H9 (cell line): Measurements from ENCODE around the gene SCNN1G. TPM values are rescaled to one million over a fixed set of nuclear protein-coding genes. Genes with fewer than 3 reads are reported as not detected.

Experiments used
- DNase-seq: peaks from one replicate; pipeline ENCODE4 v3.0.0-alpha.2; 2017
- H2AFZ ChIP-seq: one replicate; pipeline ENCODE4 v1.6.1; 2013; ENCODE audit warnings: mild to moderate bottlenecking, low read length, control low read depth, moderate library complexity
- H2AK5ac ChIP-seq: 2 replicates; pipeline ENCODE4 v1.6.1; 2013; ENCODE audit warnings: low read length, control low read depth, mixed read lengths; ENCODE audit not compliant: insufficient read length
- H2BK120ac ChIP-seq: one replicate; pipeline ENCODE4 v1.6.1; 2013; ENCODE audit warnings: low read depth, mild to moderate bottlenecking, low read length, control low read depth, inconsistent platforms; ENCODE audit not compliant: poor library complexity, severe bottlenecking
- H2BK12ac ChIP-seq: 2 replicates; pipeline ENCODE4 v1.6.1; 2013; ENCODE audit warnings: low read length, control low read depth, mixed read lengths, low read depth; ENCODE audit not compliant: insufficient read length
- H2BK15ac ChIP-seq: 2 replicates; pipeline ENCODE4 v1.6.1; 2013; ENCODE audit warnings: low read depth, low read length, control low read depth
- H2BK20ac ChIP-seq: one replicate; pipeline ENCODE4 v1.6.1; 2013; ENCODE audit warnings: low read depth, mild to moderate bottlenecking, low read length, control low read depth, inconsistent platforms; ENCODE audit not compliant: poor library complexity, severe bottlenecking
- H2BK5ac ChIP-seq: 2 replicates; pipeline ENCODE4 v1.6.1; 2013; ENCODE audit warnings: low read length, control low read depth, mixed read lengths; ENCODE audit not compliant: insufficient read length
- H3K14ac ChIP-seq: 2 replicates; pipeline ENCODE4 v1.6.1; 2013; ENCODE audit warnings: low read length, control low read depth; ENCODE audit not compliant: insufficient read depth
- H3K18ac ChIP-seq: 2 replicates; pipeline ENCODE4 v1.6.1; 2013; ENCODE audit warnings: low read depth, mild to moderate bottlenecking, mixed read lengths, low read length, control low read depth; ENCODE audit not compliant: insufficient read length
- H3K23ac ChIP-seq: 2 replicates; pipeline ENCODE4 v1.6.1; 2013; ENCODE audit warnings: low read length, control low read depth, mixed read lengths, low read depth; ENCODE audit not compliant: insufficient read length
- H3K23me2 ChIP-seq: 2 replicates; pipeline ENCODE4 v1.6.1; 2013; ENCODE audit warnings: low read depth, mild to moderate bottlenecking, mixed read lengths, low read length, control low read depth; ENCODE audit not compliant: insufficient read length, poor library complexity, severe bottlenecking
- H3K27ac ChIP-seq: 2 replicates; pipeline ENCODE4 v1.5.1; 2013; ENCODE audit warnings: low read length, control low read depth, mixed read lengths, low read depth; ENCODE audit not compliant: insufficient read length
- H3K27me3 ChIP-seq: 2 replicates; pipeline ENCODE4 v1.6.1; 2013; ENCODE audit warnings: low read length, control low read depth, inconsistent platforms; ENCODE audit not compliant: insufficient read depth
- H3K4ac ChIP-seq: 2 replicates; pipeline ENCODE4 v1.6.1; 2013; ENCODE audit warnings: low read depth, mild to moderate bottlenecking, control low read depth, inconsistent platforms, low read length, moderate library complexity
- H3K4me1 ChIP-seq: 2 replicates; pipeline ENCODE4 v1.6.1; 2013; ENCODE audit warnings: low read length, control low read depth, inconsistent platforms; ENCODE audit not compliant: insufficient read depth
- H3K4me2 ChIP-seq: 2 replicates; pipeline ENCODE4 v1.6.1; 2013; ENCODE audit warnings: low read length, control low read depth, mixed read lengths; ENCODE audit not compliant: insufficient read length, insufficient read depth
- H3K56ac ChIP-seq: 2 replicates; pipeline ENCODE4 v1.6.1; 2013; ENCODE audit warnings: low read depth, mild to moderate bottlenecking, mixed read lengths, low read length, control low read depth; ENCODE audit not compliant: insufficient read length
- H3K79me1 ChIP-seq: 2 replicates; pipeline ENCODE4 v1.6.1; 2013; ENCODE audit warnings: low read depth, mild to moderate bottlenecking, moderate library complexity, low read length, control low read depth, inconsistent platforms; ENCODE audit not compliant: insufficient read depth, poor library complexity, severe bottlenecking
- H3K79me2 ChIP-seq: 2 replicates; pipeline ENCODE4 v1.6.1; 2013; ENCODE audit warnings: low read length, control low read depth, inconsistent platforms; ENCODE audit not compliant: insufficient read depth
- H3K9ac ChIP-seq: 2 replicates; pipeline ENCODE4 v1.6.1; 2013; ENCODE audit warnings: low read length, control low read depth, mixed read lengths; ENCODE audit not compliant: insufficient read length; ENCODE audit errors: extremely low read depth
- H3K9me3 ChIP-seq: one replicate; pipeline ENCODE4 v1.6.1; 2013; ENCODE audit warnings: low read depth, low read length, inconsistent platforms; ENCODE audit not compliant: control insufficient read depth
- H3T11ph ChIP-seq: one replicate; pipeline ENCODE4 v1.6.1; 2013; ENCODE audit warnings: mild to moderate bottlenecking, low read length, control low read depth, inconsistent platforms
- H4K20me1 ChIP-seq: one replicate; pipeline ENCODE4 v1.6.1; 2013; ENCODE audit not compliant: control insufficient read depth, insufficient read length, insufficient read depth
- H4K5ac ChIP-seq: 2 replicates; pipeline ENCODE4 v1.6.1; 2013; ENCODE audit warnings: low read depth, mild to moderate bottlenecking, mixed read lengths, low read length, control low read depth; ENCODE audit not compliant: insufficient read length
- H4K8ac ChIP-seq: replicated peaks from 2 replicates; pipeline ENCODE4 v1.6.1; 2013; ENCODE audit warnings: low read length, control low read depth, mixed read lengths, low read depth; ENCODE audit not compliant: insufficient read length
- H4K91ac ChIP-seq: 2 replicates; pipeline ENCODE4 v1.6.1; 2013; ENCODE audit warnings: low read depth, mild to moderate bottlenecking, moderate library complexity, mixed read lengths, low read length, control low read depth; ENCODE audit not compliant: insufficient read length
- H3K27ac Mint-ChIP-seq, 3 experiments: 2 replicates in 2 of 3; 3 replicates in 1 of 3; pipeline ENCODE4 v1.8.0; 2020 to 2021; ENCODE audit warnings: mixed read lengths in 3 of 3, mild to moderate bottlenecking in 1 of 3, moderate library complexity in 1 of 3
- H3K27me3 Mint-ChIP-seq: 2 replicates; pipeline ENCODE4 v1.8.0; 2021; ENCODE audit warnings: low read depth, mild to moderate bottlenecking, moderate library complexity, mixed read lengths
- H3K36me3 Mint-ChIP-seq, 3 experiments: 2 replicates in 2 of 3; 3 replicates in 1 of 3; pipeline ENCODE4 v1.8.0; 2020 to 2021; ENCODE audit warnings: low read depth in 3 of 3, mixed read lengths in 3 of 3; ENCODE audit not compliant: insufficient read depth in 1 of 3
- H3K4me1 Mint-ChIP-seq, 2 experiments: 2 replicates each; pipeline ENCODE4 v1.8.0; 2020; ENCODE audit warnings: mixed read lengths in 2 of 2
- H3K4me3 Mint-ChIP-seq, 2 experiments: 2 replicates in 1 of 2; 3 replicates in 1 of 2; pipeline ENCODE4 v1.8.0; 2020 to 2021; ENCODE audit warnings: mild to moderate bottlenecking in 2 of 2, mixed read lengths in 2 of 2, moderate library complexity in 1 of 2
- H3K9me3 Mint-ChIP-seq, 2 experiments: 2 replicates in 1 of 2; 3 replicates in 1 of 2; pipeline ENCODE4 v1.8.0; 2020; ENCODE audit warnings: mild to moderate bottlenecking in 2 of 2, mixed read lengths in 2 of 2, moderate library complexity in 1 of 2
- WGBS: extraction: QIAGEN DNeasy Blood & Tissue Kit; methylation state at CpG from one replicate; pipeline ENCODE4 v1.1.7; 2013; ENCODE audit warnings: missing lambda C conversion rate, low lambda C conversion rate, mixed read lengths; ENCODE audit not compliant: insufficient read length; ENCODE audit errors: extremely low coverage; 5-methylcytosine and 5-hydroxymethylcytosine counted together
- total RNA-seq: library from RNA; stranded (reverse); gene quantifications from 2 replicates; pipeline ENCODE4 v1.2.1, GENCODE V29; 2021
- TF ChIP-seq, protein P1 (sequence below): fragments of 200-600 bp; sonication (generic); conservative IDR thresholded peaks from 3 replicates; pipeline ENCODE4 v1.8.0; 2021; ENCODE audit warnings: antibody characterized with exemption, mild to moderate bottlenecking

SCNN1G gene
- total RNA-seq, 1 experiment from 2014 or later: 0.74 TPM

DNA sequence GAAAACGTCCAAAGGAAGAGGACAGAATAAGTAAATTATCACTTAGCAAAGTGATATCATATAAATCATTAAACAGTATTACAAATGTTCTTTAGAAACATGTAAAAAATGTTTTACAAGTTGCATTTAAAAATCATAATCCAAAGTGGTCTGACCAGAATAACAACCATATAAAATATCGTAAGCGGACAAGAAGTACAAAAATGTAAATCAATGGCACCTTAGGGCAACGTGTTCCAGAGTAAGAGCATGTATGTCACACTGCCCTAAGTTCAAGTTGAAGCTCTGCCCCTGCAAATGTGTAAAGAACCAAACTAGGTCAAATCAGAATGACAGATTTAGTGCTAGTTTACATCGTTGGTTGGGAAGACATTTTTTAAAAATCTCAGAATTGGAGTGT is 44.7 kb upstream of the SCNN1G start:
- H3K4me1 ChIP-seq: no peaks in the 10 kb centered on the region; the same call in 1 of the 2 replicates
- H2BK15ac ChIP-seq: no peak overlapping the region
- H3K4ac ChIP-seq: no peak overlapping the region
- no peak overlapping the region for H3K9ac ChIP-seq
- Mint-ChIP-seq H3K4me1 (peaks cover 20 to 21% of the 10 kb centered on the region in 2 experiments), H3K27ac (no peak overlapping the region), H3K27me3 (no peaks in the 10 kb centered on the region), H3K9me3 (peaks cover 7 to 9% of the 10 kb centered on the region in 2 experiments; a peak in 2 of 5 replicates), H3K4me3 (no peak overlapping the region), H3K36me3 (peaks cover 0 to 22% (median 13%) of the 10 kb centered on the region in 3 experiments; a peak in 4 of 7 replicates)
- no peak overlapping the region for H3K14ac ChIP-seq
- no CpG with 5 or more reads among the region's 5 CpGs for WGBS
- H3K4me2 ChIP-seq: no peak overlapping the region
- H4K8ac ChIP-seq: no peak overlapping the region
- no peak overlapping the region for H4K91ac ChIP-seq
- no peaks in the 10 kb centered on the region for H3K9me3 ChIP-seq
- no peak overlapping the region for H3T11ph ChIP-seq
- H2BK5ac ChIP-seq: no peak overlapping the region
- peaks cover 5% of the 10 kb centered on the region for H3K79me1 ChIP-seq
- H2BK12ac ChIP-seq: no peak overlapping the region
- no peak overlapping the region for H4K5ac ChIP-seq
- TF ChIP-seq, protein P1, sequence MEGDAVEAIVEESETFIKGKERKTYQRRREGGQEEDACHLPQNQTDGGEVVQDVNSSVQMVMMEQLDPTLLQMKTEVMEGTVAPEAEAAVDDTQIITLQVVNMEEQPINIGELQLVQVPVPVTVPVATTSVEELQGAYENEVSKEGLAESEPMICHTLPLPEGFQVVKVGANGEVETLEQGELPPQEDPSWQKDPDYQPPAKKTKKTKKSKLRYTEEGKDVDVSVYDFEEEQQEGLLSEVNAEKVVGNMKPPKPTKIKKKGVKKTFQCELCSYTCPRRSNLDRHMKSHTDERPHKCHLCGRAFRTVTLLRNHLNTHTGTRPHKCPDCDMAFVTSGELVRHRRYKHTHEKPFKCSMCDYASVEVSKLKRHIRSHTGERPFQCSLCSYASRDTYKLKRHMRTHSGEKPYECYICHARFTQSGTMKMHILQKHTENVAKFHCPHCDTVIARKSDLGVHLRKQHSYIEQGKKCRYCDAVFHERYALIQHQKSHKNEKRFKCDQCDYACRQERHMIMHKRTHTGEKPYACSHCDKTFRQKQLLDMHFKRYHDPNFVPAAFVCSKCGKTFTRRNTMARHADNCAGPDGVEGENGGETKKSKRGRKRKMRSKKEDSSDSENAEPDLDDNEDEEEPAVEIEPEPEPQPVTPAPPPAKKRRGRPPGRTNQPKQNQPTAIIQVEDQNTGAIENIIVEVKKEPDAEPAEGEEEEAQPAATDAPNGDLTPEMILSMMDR: no peak
- no peak for DNase-seq
- no peaks in the 10 kb centered on the region for H4K20me1 ChIP-seq
- no peaks in the 10 kb centered on the region for H3K23me2 ChIP-seq
- H3K18ac ChIP-seq: no peak overlapping the region
- peaks cover 15% of the 10 kb centered on the region; the same call in 1 of the 2 replicates for H3K79me2 ChIP-seq
- no peak overlapping the region for H2AK5ac ChIP-seq
- no peak overlapping the region for H2BK20ac ChIP-seq
- no peak overlapping the region for H2BK120ac ChIP-seq
- H3K27ac ChIP-seq: no peak overlapping the region
- H3K27me3 ChIP-seq: no peaks in the 10 kb centered on the region
- no peak overlapping the region for H3K56ac ChIP-seq
- no peak overlapping the region for H3K23ac ChIP-seq
- no peak overlapping the region for H2AFZ ChIP-seq
